GM12878 (cell line): ENCODE data around the gene SSNA1. TPM values are rescaled to one million over a fixed set of nuclear protein-coding genes. Genes with fewer than 3 reads are reported as not detected.

Experiments
- ATAC-seq: fragments of 200-7000 bp; cut with Tn5 transposase; 3 replicates; pipeline ENCODE4 v1.9.1; 2020; ENCODE audit warnings: mild to moderate bottlenecking, moderate library complexity
- BruUV-seq: library from RNA; stranded (reverse); fragments of 400-500 nt; replicated peaks from 2 replicates; lab custom pipeline; 2021; lab: Mats Ljungman, UMichigan
- CTCF ChIA-PET: fragments of 300-600 bp; sonication (Branson Sonifier 250); formaldehyde crosslinking; extraction: SDS; loops from one replicate; lab custom pipeline; 2021; ENCODE audit warnings: inconsistent platforms; lab: Yijun Ruan, JAX
- POLR2A ChIA-PET: fragments of 350-600 bp; formaldehyde crosslinking; extraction: SDS; loops from one replicate; lab custom pipeline; 2021; ENCODE audit warnings: inconsistent platforms; lab: Charles Lee
- RAD21 ChIA-PET: fragments of 300-600 bp; sonication (Branson Sonifier 250); formaldehyde crosslinking; loops from one replicate; lab custom pipeline; 2023; ENCODE audit warnings: antibody characterized with exemption; ENCODE audit not compliant: unreplicated experiment; lab: Charles Lee
- SMC1A ChIA-PET: fragments of 300-600 bp; sonication (Branson Sonifier 250); formaldehyde crosslinking; loops from one replicate; lab custom pipeline; 2023; ENCODE audit not compliant: unreplicated experiment, uncharacterized antibody; lab: Charles Lee
- DNase-seq: peaks from one replicate; pipeline ENCODE4 v3.0.0-alpha.2; 2011; ENCODE audit warnings: low read depth, low spot score
- FAIRE-seq: peaks from 3 replicates; lab custom pipeline; 2011; peaks lifted over from hg19 to GRCh38; lab: Jason Lieb, UNC
- H2AFZ ChIP-seq: 2 replicates; pipeline ENCODE4 v1.6.0; 2011; ENCODE audit warnings: low read depth, low read length, control low read depth; ENCODE audit not compliant: control insufficient read depth
- H3K27ac ChIP-seq: 2 replicates; pipeline ENCODE4 v1.5.1; 2011; ENCODE audit warnings: control low read depth; ENCODE audit not compliant: control insufficient read depth, insufficient read depth
- H3K27me3 ChIP-seq, 2 experiments: replicated peaks in 1 of 2; 2 replicates each; pipeline versions ENCODE4 v1.6.0 to v1.6.1; 2011; ENCODE audit warnings: low read length in 1 of 2; ENCODE audit not compliant: control insufficient read depth in 2 of 2, insufficient read depth in 2 of 2
- H3K36me3 ChIP-seq, 2 experiments: 2 replicates each; pipeline ENCODE4 v1.5.1; 2011; ENCODE audit warnings: low read length in 1 of 2; ENCODE audit not compliant: control insufficient read depth in 2 of 2, insufficient read depth in 2 of 2
- H3K4me1 ChIP-seq: 2 replicates; pipeline ENCODE4 v1.6.1; 2011; ENCODE audit warnings: mild to moderate bottlenecking, low read length, moderate library complexity, mixed read lengths; ENCODE audit not compliant: control insufficient read depth, insufficient read depth
- H3K4me2 ChIP-seq: 2 replicates; pipeline ENCODE4 v1.6.0; 2011; ENCODE audit warnings: control low read depth; ENCODE audit not compliant: control insufficient read depth, insufficient read depth
- H3K4me3 ChIP-seq: fragments of 200-600 bp; sonication (generic); 2 replicates; pipeline ENCODE4 v1.5.1; 2016
- H3K79me2 ChIP-seq: 2 replicates; pipeline ENCODE4 v1.6.0; 2011; ENCODE audit warnings: low read length; ENCODE audit not compliant: control insufficient read depth, insufficient read depth
- H3K9ac ChIP-seq: 2 replicates; pipeline ENCODE4 v1.8.0; 2011; ENCODE audit warnings: low read length, control low read depth, mixed read lengths; ENCODE audit not compliant: control insufficient read depth, insufficient read depth
- H3K9me3 ChIP-seq: replicated peaks from 3 replicates; pipeline ENCODE4 v1.5.1; 2011; ENCODE audit warnings: mild to moderate bottlenecking, low read length; ENCODE audit not compliant: control insufficient read depth, insufficient read depth
- H4K20me1 ChIP-seq: 2 replicates; pipeline ENCODE4 v1.6.0; 2011; ENCODE audit not compliant: control insufficient read depth, insufficient read depth
- IKZF1 ChIP-seq: fragments of 450-650 bp; conservative IDR thresholded peaks from 2 replicates; pipeline ENCODE4 v1.6.1; 2017; ENCODE audit warnings: antibody characterized with exemption, mild to moderate bottlenecking
- NR2C2 ChIP-seq: IDR thresholded peaks from 2 replicates; pipeline ENCODE4 v1.6.1; 2011; ENCODE audit warnings: borderline replicate concordance, low read depth; ENCODE audit not compliant: control insufficient read depth, insufficient read length
- YY1 ChIP-seq: IDR thresholded peaks from 2 replicates; pipeline ENCODE4 v1.6.1; 2011; ENCODE audit warnings: low read depth, mild to moderate bottlenecking, low read length
- WGBS: methylation state at CpG from one replicate; pipeline ENCODE4 v1.1.6; 2016; ENCODE audit warnings: low lambda C conversion rate; ENCODE audit not compliant: insufficient replicate concordance, insufficient coverage; ENCODE audit errors: missing lambda C conversion rate; 5-methylcytosine and 5-hydroxymethylcytosine counted together
- in situ Hi-C: fragments of 300-500 bp; cut with MboI; formaldehyde crosslinking; loops from 9 replicates; pipeline ENCODE4 v1.14.3; 2018; ENCODE audit warnings: mixed read lengths
- intact Hi-C: fragments of 100-400 bp; cut with micrococcal nuclease; formaldehyde crosslinking; loops from one replicate; pipeline ENCODE4 v1.14.2; 2022; ENCODE audit not compliant: unreplicated experiment
- polyA plus RNA-seq, 11 experiments: library from polyadenylated mRNA; depleted of rRNA in 4 of 11; unstranded in 6 of 11; stranded (reverse) in 5 of 11; fragments of >200 nt; fragmentation: Nextera tagmentation in 4 of 11; fragmentation: Illumina TruSeq in 1 of 11; extraction: Ambion mirVana in 4 of 11; extraction: Trizol in 1 of 11; gene quantifications; 1 replicate in 1 of 11; 2 replicates in 10 of 11; pipeline versions ENCODE4 v1.2.1 to v1.2.3, GENCODE V29; 2011 to 2016; ENCODE audit warnings: inconsistent platforms in 2 of 11, missing spikeins in 2 of 11, low read depth in 1 of 11
- total RNA-seq, 4 experiments: library from RNA; depleted of rRNA in 3 of 4; stranded (reverse); fragments of >200 nt in 3 of 4; fragmentation: Illumina TruSeq in 1 of 4; extraction: Trizol in 1 of 4; gene quantifications; 2 replicates each; pipeline versions ENCODE4 v1.2.1 to v1.2.3, GENCODE V29; 2013 to 2021

Gene SSNA1
- total and polyA plus RNA-seq, 10 of the 15 experiments (the other 5 are each of a cell fraction or from before 2014, with no cell fraction given) = 0.63 to 139 (median 78.0) TPM

GRCh38 chr9:137236936-137237421 is 48.5 kb downstream of the SSNA1 start:
- no peak for ATAC-seq
- H3K27me3 ChIP-seq = no peaks in the 10 kb centered on the region
- intact Hi-C loops (loop anchor here (5.0 kb wide), 1 partner anchor 450 kb away; no protein-coding TSS in a partner anchor), in situ Hi-C loops (no loop called here)
- FAIRE-seq = no peak
- peak overlapping the region; percentile 94 for H3K4me2 ChIP-seq
- ChIA-PET RAD21 (interaction anchor here (0.6 to 4.6 kb wide), 28 partner anchors 14 to 436 kb away, joined by 3 to 20 read pairs (median 4); partner anchors contain the start of genes ANAPC2, MAN1B1, NELFB and RNF208), CTCF (interaction anchor here (0.6 to 5.3 kb wide), 43 partner anchors 12 to 471 kb away, joined by 3 to 52 read pairs (median 4); partner anchors contain the start of genes ANAPC2, CYSRT1, DPP7 and EXD3), POLR2A (interaction anchor here (0.9 to 9.2 kb wide), 9 partner anchors 14 to 166 kb away, joined by 3 to 112 read pairs (median 7); partner anchors contain the start of genes CYSRT1, NELFB, NRARP and RNF208), SMC1A (interaction anchor here (0.7 to 2.4 kb wide), 10 partner anchors 12 to 176 kb away, joined by 3 to 6 read pairs (median 4); partner anchors contain the start of gene TOR4A)
- DNase-seq = no peak
- TF ChIP-seq YY1 (no peak), NR2C2 (no peak), IKZF1 (0 out of 2 replicates have a peak, but pooled peaks have one; percentile 1)
- H2AFZ ChIP-seq = peak overlapping the region; percentile 65
- no peaks in the 10 kb centered on the region for H3K9me3 ChIP-seq
- H3K79me2 ChIP-seq = peaks cover 14% of the 10 kb centered on the region
- BruUV-seq = no TSS peak
- H3K27ac ChIP-seq = peak overlapping the region; percentile 31; the same call in 1 of the 2 replicates
- 8% methylated on average over 11 of the region's 11 CpGs for WGBS
- no peak overlapping the region for H3K4me3 ChIP-seq
- H3K4me1 ChIP-seq = peaks cover 26% of the 10 kb centered on the region
- H3K36me3 ChIP-seq = no peaks in the 10 kb centered on the region
- H3K9ac ChIP-seq = peak overlapping the region; percentile 44
- H4K20me1 ChIP-seq = no peaks in the 10 kb centered on the region
